Measurements from ENCODE around the gene LIMA1. TPM values are rescaled to one million over a fixed set of nuclear protein-coding genes. Genes with fewer than 3 reads are reported as not detected.

The LIMA1 gene
- total and polyA plus RNA-seq, 12 donors: 10.6 to 34.4 (median 16.2) TPM

DNA sequence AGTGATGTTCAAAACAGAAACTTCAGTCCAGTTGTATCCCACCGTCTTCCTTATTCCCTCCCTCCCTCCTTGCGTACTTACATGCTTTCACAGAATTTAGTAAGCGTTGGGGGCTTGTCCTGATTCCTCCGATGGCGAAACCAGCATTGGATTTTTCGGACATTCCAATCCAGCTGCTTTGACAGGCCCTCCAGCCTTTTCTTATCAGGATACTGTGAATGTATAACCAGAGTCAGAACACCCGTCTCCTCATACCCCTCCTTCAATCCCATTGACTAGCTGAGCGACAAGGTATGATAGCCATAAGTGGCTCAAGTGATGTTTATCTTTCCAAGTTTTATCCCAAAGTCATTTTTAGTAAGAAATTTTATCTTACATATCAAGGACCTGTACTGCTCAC lies 140.3 kb downstream of the LIMA1 start:
- TF ChIP-seq, protein P1, sequence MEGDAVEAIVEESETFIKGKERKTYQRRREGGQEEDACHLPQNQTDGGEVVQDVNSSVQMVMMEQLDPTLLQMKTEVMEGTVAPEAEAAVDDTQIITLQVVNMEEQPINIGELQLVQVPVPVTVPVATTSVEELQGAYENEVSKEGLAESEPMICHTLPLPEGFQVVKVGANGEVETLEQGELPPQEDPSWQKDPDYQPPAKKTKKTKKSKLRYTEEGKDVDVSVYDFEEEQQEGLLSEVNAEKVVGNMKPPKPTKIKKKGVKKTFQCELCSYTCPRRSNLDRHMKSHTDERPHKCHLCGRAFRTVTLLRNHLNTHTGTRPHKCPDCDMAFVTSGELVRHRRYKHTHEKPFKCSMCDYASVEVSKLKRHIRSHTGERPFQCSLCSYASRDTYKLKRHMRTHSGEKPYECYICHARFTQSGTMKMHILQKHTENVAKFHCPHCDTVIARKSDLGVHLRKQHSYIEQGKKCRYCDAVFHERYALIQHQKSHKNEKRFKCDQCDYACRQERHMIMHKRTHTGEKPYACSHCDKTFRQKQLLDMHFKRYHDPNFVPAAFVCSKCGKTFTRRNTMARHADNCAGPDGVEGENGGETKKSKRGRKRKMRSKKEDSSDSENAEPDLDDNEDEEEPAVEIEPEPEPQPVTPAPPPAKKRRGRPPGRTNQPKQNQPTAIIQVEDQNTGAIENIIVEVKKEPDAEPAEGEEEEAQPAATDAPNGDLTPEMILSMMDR (IDR thresholded peaks at IDR 0.05): no peak
- Histone ChIP-seq H3K4me3 (no peak overlapping the region), H3K27me3 (no peaks in the 10 kb centered on the region), H3K4me1 (peaks cover 0 to 23% (median 5%) of the 10 kb centered on the region in 9 donors), H3K27ac (no peak overlapping the region), H3K9me3 (no peaks in the 10 kb centered on the region), H3K36me3 (peaks cover 0 to 66% (median 7%) of the 10 kb centered on the region in 9 donors)
- DNase-seq (no peak), ATAC-seq (no peak)
- 78 to 80% methylated on average over 8 of the region's 8 CpGs for WGBS, 2 donors
- intact Hi-C loops (cut with DNase I): no loop called here

DNA sequence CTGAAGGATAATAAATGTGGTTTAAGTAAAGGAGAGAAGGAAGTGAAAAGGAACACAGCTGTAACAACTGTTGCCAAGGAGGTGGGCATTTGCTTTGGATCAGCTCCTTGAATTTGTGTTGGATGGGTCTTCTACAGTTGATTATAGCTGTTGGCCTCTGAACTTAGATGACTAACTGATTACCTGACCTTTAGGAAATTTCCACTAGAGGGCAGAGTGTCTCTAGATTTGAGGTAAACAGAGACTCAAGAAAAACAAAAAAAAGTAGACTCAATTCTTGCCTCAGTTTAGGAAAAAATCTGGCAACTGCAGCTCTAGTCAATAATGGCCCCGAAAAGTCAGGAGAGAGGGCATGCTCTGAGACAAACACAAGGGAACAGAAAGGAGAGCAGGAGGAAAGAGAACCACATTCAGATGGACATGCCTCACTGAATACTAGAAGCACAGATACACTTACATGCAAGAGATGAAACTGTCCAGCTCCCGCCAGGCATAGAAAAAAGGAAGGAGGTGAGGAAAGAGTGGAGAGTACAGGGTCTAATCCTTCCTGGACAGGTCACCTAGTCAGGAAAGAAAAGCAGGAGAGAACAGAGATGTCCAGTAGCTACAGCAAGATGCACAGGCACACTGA lies 150.7 kb downstream of the LIMA1 start:
- Histone ChIP-seq H3K36me3 (peaks cover 0 to 96% (median 51%) of the 10 kb centered on the region in 9 donors), H3K27me3 (no peaks in the 10 kb centered on the region), H3K4me3 (no peak overlapping the region), H3K9me3 (no peaks in the 10 kb centered on the region), H3K4me1 (peaks cover 0 to 35% (median 4%) of the 10 kb centered on the region in 9 donors), H3K27ac (no peak overlapping the region)
- intact Hi-C loops (cut with DNase I): loop anchor here in 3 of 10 donors (2.0 to 5.0 kb wide), 3 partner anchors 40 to 45 kb away; no protein-coding TSS in a partner anchor
- TF ChIP-seq, protein P1 (IDR thresholded peaks at IDR 0.05): peak in 8 of 9 donors; percentile 40 to 73 (median 47)
- ATAC-seq (no peak), DNase-seq (no peak)
- WGBS, 2 donors: 75 to 85% methylated on average over 2 of the region's 2 CpGs

DNA sequence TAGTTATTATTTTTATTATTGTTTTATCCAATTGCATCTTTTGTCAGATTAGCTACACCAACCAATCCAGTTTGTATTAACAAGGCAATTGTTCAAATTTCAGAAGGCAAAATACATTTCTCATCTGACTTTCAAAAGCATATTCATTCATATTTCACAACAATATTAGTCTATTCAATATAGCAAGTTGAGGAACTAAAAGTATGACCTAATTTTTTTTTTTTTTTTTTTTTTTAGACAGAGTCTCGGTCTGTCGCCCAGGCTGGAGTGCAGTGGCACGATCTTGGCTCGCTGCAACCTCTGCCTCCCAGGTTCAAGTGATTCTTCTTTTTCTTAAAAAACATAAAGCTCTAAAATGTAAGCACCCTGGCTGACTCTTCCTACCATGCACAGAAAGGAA lies 154.0 kb downstream of the LIMA1 start:
- H3K27me3 ChIP-seq: no peaks in the 10 kb centered on the region
- intact Hi-C loops (cut with DNase I): loop anchor here in 1 of 10 donors (5.0 kb wide), 1 partner anchor 48 kb away; no protein-coding TSS in a partner anchor

DNA sequence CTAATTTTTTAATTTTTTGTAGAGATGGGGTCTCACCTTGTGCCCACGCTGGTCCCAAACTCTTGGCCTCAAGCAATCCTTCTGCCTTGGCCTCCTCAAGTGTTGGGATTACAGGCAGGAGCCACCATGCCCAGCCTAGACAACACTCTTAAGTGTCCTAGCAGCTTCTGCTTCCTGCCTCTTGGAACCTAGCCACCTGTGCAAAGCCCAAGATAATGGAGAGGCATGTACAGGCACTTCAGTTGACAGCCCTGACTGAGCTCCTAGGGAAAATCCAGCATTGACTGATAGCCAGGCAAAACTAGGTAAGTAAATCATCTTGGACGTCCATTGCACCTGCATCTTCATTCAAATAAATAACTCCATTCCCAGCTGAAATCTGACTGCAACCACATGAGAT lies 155.8 kb downstream of the LIMA1 start:
- Histone ChIP-seq H3K27me3 (no peaks in the 10 kb centered on the region), H3K36me3 (peaks cover 0 to 99% (median 44%) of the 10 kb centered on the region in 9 donors), H3K9me3 (no peaks in the 10 kb centered on the region), H3K27ac (no peak overlapping the region), H3K4me1 (peaks cover 0 to 45% (median 15%) of the 10 kb centered on the region in 9 donors), H3K4me3 (no peak overlapping the region)
- TF ChIP-seq, protein P1 (IDR thresholded peaks at IDR 0.05): no peak
- intact Hi-C loops (cut with DNase I): loop anchor here in 1 of 10 donors (5.0 kb wide), 1 partner anchor 50 kb away; no protein-coding TSS in a partner anchor
- ATAC-seq (peak in 5 of 8 donors; percentile 41 to 78 (median 69)), DNase-seq (no peak)
- WGBS, 2 donors: 61 to 78% methylated on average over 2 of the region's 2 CpGs

More for the DNA sequence above, 154.0 kb downstream of the LIMA1 start:
- WGBS, 2 donors: 80 to 91% methylated on average over 4 of the region's 4 CpGs
- H3K4me3 ChIP-seq: no peak overlapping the region
- TF ChIP-seq, protein P1 (IDR thresholded peaks at IDR 0.05): no peak
- ATAC-seq (no peak), DNase-seq (no peak)
- peaks cover 0 to 47% (median 15%) of the 10 kb centered on the region in 9 donors for H3K4me1 ChIP-seq
- H3K9me3 ChIP-seq: no peaks in the 10 kb centered on the region
- H3K27ac ChIP-seq: no peak overlapping the region
- H3K36me3 ChIP-seq: peaks cover 0 to 99% (median 45%) of the 10 kb centered on the region in 9 donors

Small RNA genes lying within 50 kb of the gene (microRNA-seq; reads per million reads assigned to microRNA genes)
- 0 reads per million in 2 donors for gene MIR1293

Other genes starting within 250 kb of the LIMA1 start
- 1 to 10 TPM in 4 of 10 donors, under 1 TPM in 6; 0.17 to 1.6 (median 0.82) TPM for gene ASIC1, start 225.9 kb downstream of the LIMA1 start, total RNA-seq
- under 1 TPM; 0.59 to 0.74 TPM for gene ASIC1, start 225.9 kb downstream of the LIMA1 start, polyA plus RNA-seq
- 10 to 100 TPM; 13.3 to 24.0 (median 17.4) TPM for gene SMARCD1, start 198.2 kb downstream of the LIMA1 start, total RNA-seq
- 10 to 100 TPM; 12.0 to 13.0 TPM for gene SMARCD1, start 198.2 kb downstream of the LIMA1 start, polyA plus RNA-seq
- gene GPD1, start 179.5 kb downstream of the LIMA1 start, total RNA-seq: 10 to 100 TPM in 7 of 10 donors, 1 to 10 TPM in 3; 5.2 to 67.7 (median 15.5) TPM
- gene GPD1, start 179.5 kb downstream of the LIMA1 start, polyA plus RNA-seq: 10 to 100 TPM; 13.2 to 15.8 TPM
- 100 to 1,000 TPM; 144 to 239 (median 170) TPM for gene COX14, start 171.3 kb downstream of the LIMA1 start, total RNA-seq
- gene COX14, start 171.3 kb downstream of the LIMA1 start, polyA plus RNA-seq: 100 to 1,000 TPM in 1 of 2 donors, 10 to 100 TPM in 1; 93.8 to 167 TPM
- gene CERS5, start 116.2 kb downstream of the LIMA1 start, total RNA-seq: 10 to 100 TPM in 8 of 10 donors, 1 to 10 TPM in 2; 8.3 to 15.6 (median 11.4) TPM
- 10 to 100 TPM; 19.2 to 51.7 TPM for gene CERS5, start 116.2 kb downstream of the LIMA1 start, polyA plus RNA-seq
- gene FAM186A, start 113.1 kb upstream of the LIMA1 start, total RNA-seq: not detected
- not detected for gene FAM186A, start 113.1 kb upstream of the LIMA1 start, polyA plus RNA-seq
- 10 to 100 TPM; 45.0 to 75.7 (median 62.5) TPM for gene LARP4, start 117.4 kb upstream of the LIMA1 start, total RNA-seq
- gene LARP4, start 117.4 kb upstream of the LIMA1 start, polyA plus RNA-seq: 10 to 100 TPM in 1 of 2 donors, 1 to 10 TPM in 1; 6.9 to 12.1 TPM
- 10 to 100 TPM; 11.7 to 21.5 (median 16.2) TPM for gene DIP2B, start 221.5 kb upstream of the LIMA1 start, total RNA-seq
- 1 to 10 TPM; 3.0 to 3.6 TPM for gene DIP2B, start 221.5 kb upstream of the LIMA1 start, polyA plus RNA-seq